Measurements from ENCODE around the gene GYPC.

GYPC gene

GRCh38 chr2:126679094-126679713 is 23.2 kb downstream of the GYPC start:
- Histone ChIP-seq H3K4me2 (ENCODE audit: low read length) (no peak overlapping the region), H4K20me1 (ENCODE audit: insufficient read depth, low read length) (peaks cover 19% of the 10 kb centered on the region), H3K79me2 (ENCODE audit: low read length) (peaks cover 5% of the 10 kb centered on the region), H3K9me3 (ENCODE audit: insufficient read depth, low read length) (peaks cover 14% of the 10 kb centered on the region; the same call in 1 of the 2 replicates), H2AFZ (ENCODE audit: low read depth, low read length) (no peak overlapping the region), H3K4me3 (ENCODE audit: low read length) (no peak overlapping the region), H3K4me1 (ENCODE audit: low read length) (peaks cover 13% of the 10 kb centered on the region), H3K27ac (ENCODE audit: low read length) (no peak overlapping the region), H3K9ac (ENCODE audit: low read length) (no peak overlapping the region), H3K27me3 (ENCODE audit: low read depth, low read length) (no peaks in the 10 kb centered on the region), H3K36me3 (replicated peaks; ENCODE audit: low read depth, low read length) (peaks cover 41% of the 10 kb centered on the region)
- TF ChIP-seq CTCF (IDR thresholded peaks at IDR 0.05; ENCODE audit: low read depth, low read length) (no peak), EZH2phosphoT487 (IDR thresholded peaks at IDR 0.05; ENCODE audit: low read depth) (no peak)

GRCh38 chr2:126681505-126681904 is 25.5 kb downstream of the GYPC start:
- Histone ChIP-seq H3K27me3 (ENCODE audit: low read depth, low read length) (no peaks in the 10 kb centered on the region), H4K20me1 (ENCODE audit: insufficient read depth, low read length) (peaks cover 16% of the 10 kb centered on the region), H3K9ac (ENCODE audit: low read length) (no peak overlapping the region), H3K79me2 (ENCODE audit: low read length) (no peaks in the 10 kb centered on the region; the same call in 1 of the 2 replicates), H3K27ac (ENCODE audit: low read length) (no peak overlapping the region), H2AFZ (ENCODE audit: low read depth, low read length) (no peak overlapping the region), H3K36me3 (replicated peaks; ENCODE audit: low read depth, low read length) (peaks cover 30% of the 10 kb centered on the region), H3K4me1 (ENCODE audit: low read length) (peaks cover 13% of the 10 kb centered on the region), H3K9me3 (ENCODE audit: insufficient read depth, low read length) (no peaks in the 10 kb centered on the region), H3K4me2 (ENCODE audit: low read length) (no peak overlapping the region), H3K4me3 (ENCODE audit: low read length) (no peak overlapping the region)
- no peak for TF ChIP-seq EZH2phosphoT487 (IDR thresholded peaks at IDR 0.05; ENCODE audit: low read depth)
- no peak for TF ChIP-seq CTCF (IDR thresholded peaks at IDR 0.05; ENCODE audit: low read depth, low read length)

GRCh38 chr2:126685629-126686028 is 29.7 kb downstream of the GYPC start:
- Histone ChIP-seq H3K79me2 (ENCODE audit: low read length) (no peaks in the 10 kb centered on the region), H3K4me3 (ENCODE audit: low read length) (no peak overlapping the region), H3K4me2 (ENCODE audit: low read length) (no peak overlapping the region), H3K9ac (ENCODE audit: low read length) (no peak overlapping the region), H3K9me3 (ENCODE audit: insufficient read depth, low read length) (no peaks in the 10 kb centered on the region), H4K20me1 (ENCODE audit: insufficient read depth, low read length) (peaks cover 5% of the 10 kb centered on the region; the same call in 1 of the 2 replicates), H3K36me3 (replicated peaks; ENCODE audit: low read depth, low read length) (peaks cover 38% of the 10 kb centered on the region), H2AFZ (ENCODE audit: low read depth, low read length) (no peak overlapping the region), H3K4me1 (ENCODE audit: low read length) (peaks cover 13% of the 10 kb centered on the region), H3K27ac (ENCODE audit: low read length) (no peak overlapping the region), H3K27me3 (ENCODE audit: low read depth, low read length) (no peaks in the 10 kb centered on the region)
- TF ChIP-seq EZH2phosphoT487 (IDR thresholded peaks at IDR 0.05; ENCODE audit: low read depth) (no peak), CTCF (IDR thresholded peaks at IDR 0.05; ENCODE audit: low read depth, low read length) (no peak)

GRCh38 chr2:126686286-126686685 is 30.3 kb downstream of the GYPC start:
- H4K20me1 ChIP-seq (ENCODE audit: insufficient read depth, low read length) = peaks cover 5% of the 10 kb centered on the region; the same call in 1 of the 2 replicates
- no peak overlapping the region for H3K27ac ChIP-seq (ENCODE audit: low read length)
- no peak for TF ChIP-seq EZH2phosphoT487 (IDR thresholded peaks at IDR 0.05; ENCODE audit: low read depth)
- no peak for TF ChIP-seq CTCF (IDR thresholded peaks at IDR 0.05; ENCODE audit: low read depth, low read length)
- H3K9ac ChIP-seq (ENCODE audit: low read length) = no peak overlapping the region
- no peak overlapping the region for H3K4me3 ChIP-seq (ENCODE audit: low read length)
- H3K9me3 ChIP-seq (ENCODE audit: insufficient read depth, low read length) = no peaks in the 10 kb centered on the region
- no peaks in the 10 kb centered on the region for H3K27me3 ChIP-seq (ENCODE audit: low read depth, low read length)
- peaks cover 35% of the 10 kb centered on the region for H3K36me3 ChIP-seq (replicated peaks; ENCODE audit: low read depth, low read length)
- H3K4me1 ChIP-seq (ENCODE audit: low read length) = peaks cover 13% of the 10 kb centered on the region
- H3K79me2 ChIP-seq (ENCODE audit: low read length) = no peaks in the 10 kb centered on the region
- H2AFZ ChIP-seq (ENCODE audit: low read depth, low read length) = no peak overlapping the region
- H3K4me2 ChIP-seq (ENCODE audit: low read length) = no peak overlapping the region
